ENCODE data around the gene MYO1B.

GRCh38 chr2:191280290-191280689 is 35.1 kb downstream of the MYO1B start:
- no peak for TF ChIP-seq CTCF (conservative IDR thresholded peaks at IDR 0.05; ENCODE audit: low read depth, low read length)
- TF ChIP-seq EZH2 (IDR thresholded peaks at IDR 0.05; ENCODE audit: borderline replicate concordance, low read depth, low read length, poor library complexity, severe bottlenecking) = no peak

All from A673 (cell line).